ENCODE data around the gene ASF1A. TPM values are rescaled to one million over a fixed set of nuclear protein-coding genes. Genes with fewer than 3 reads are reported as not detected.

ASF1A gene
- polyA plus RNA-seq, 1 of the 3 experiments (the other 2 are of a cell fraction): 5.4 TPM

DNA sequence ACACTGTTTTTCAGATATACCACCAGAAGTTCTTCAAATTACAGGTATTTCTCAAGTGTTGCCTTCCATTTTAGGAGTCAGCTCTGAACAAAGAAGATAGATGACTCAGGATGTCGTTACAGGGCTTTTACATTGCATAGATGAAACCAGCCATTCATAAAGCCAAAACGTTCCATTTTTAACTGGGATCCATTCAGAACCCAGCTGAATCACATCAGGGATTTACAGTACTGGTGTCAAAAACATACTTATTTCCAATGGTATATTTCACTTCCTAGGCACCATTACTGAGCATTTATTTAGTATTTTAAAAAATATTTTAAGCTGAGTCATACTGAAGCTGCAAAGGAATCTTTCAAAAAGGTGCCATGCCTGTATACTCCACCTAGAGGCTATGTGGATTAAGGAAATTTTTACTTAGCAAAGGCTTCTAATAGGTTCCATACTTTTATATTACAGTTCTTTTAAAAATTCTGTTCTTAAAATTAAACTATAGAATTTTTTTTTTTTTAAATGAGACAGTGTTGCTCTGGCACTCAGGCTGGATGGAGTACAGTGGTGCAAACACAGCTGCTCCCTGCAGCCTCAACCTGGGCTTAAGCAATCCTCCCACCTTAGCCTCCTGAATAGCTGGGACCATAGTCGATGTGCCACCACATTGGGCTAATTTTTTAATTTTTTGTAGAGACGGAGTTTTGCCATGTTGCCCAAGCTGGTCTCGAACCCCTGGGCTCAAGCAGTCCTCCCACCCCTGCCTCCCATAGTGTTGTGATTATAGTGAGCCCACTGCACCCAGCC lies 2.6 kb downstream of the ASF1A start:
- Histone ChIP-seq H3K4me3 (ENCODE audit: low read depth in 2 of 2, low read length in 1 of 2) (peak overlapping the region; percentile 12 to 96; a peak in 2 of 4 replicates), H3F3A (replicated peaks; ENCODE audit: insufficient read depth) (peaks cover 18% of the 10 kb centered on the region), H3K9me3 (no peaks in the 10 kb centered on the region), H3K9ac (peak overlapping the region; percentile 87; the same call in 1 of the 2 replicates), H3K36me3 (replicated peaks in 1 of 2; ENCODE audit: control insufficient read depth in 1 of 2, insufficient read depth in 2 of 2, low read length in 1 of 2) (peaks cover 17 to 21% of the 10 kb centered on the region in 2 experiments), H3K79me2 (ENCODE audit: insufficient read depth) (peaks cover 70% of the 10 kb centered on the region), H3K4me1 (ENCODE audit: control insufficient read depth in 1 of 2, insufficient read depth in 2 of 2, low read depth in 1 of 2, low read length in 1 of 2) (peaks cover 7 to 17% of the 10 kb centered on the region in 2 experiments; a peak in 3 of 4 replicates), H3K27ac (ENCODE audit: low read depth in 2 of 2, low read length in 1 of 2) (peak overlapping the region; percentile 62 to 74; a peak in 3 of 4 replicates), H3K27me3 (ENCODE audit: insufficient read depth) (no peaks in the 10 kb centered on the region), H4K20me1 (ENCODE audit: insufficient read depth) (no peaks in the 10 kb centered on the region), H3K9me2 (no peaks in the 10 kb centered on the region), H3K4me2 (peak overlapping the region; percentile 88; the same call in 1 of the 2 replicates), H2AFZ (ENCODE audit: low read depth) (peak overlapping the region; percentile 39; the same call in 1 of the 2 replicates)
- 47% methylated on average over 5 of the region's 5 CpGs for WGBS (ENCODE audit: low lambda C conversion rate)
- TF ChIP-seq YY1 (IDR thresholded peaks at IDR 0.05; ENCODE audit: low read depth) (peak; percentile 67; the same call in 1 of the 2 replicates), TCF12 (IDR thresholded peaks at IDR 0.05) (peak; percentile 17; the same call in 1 of the 2 replicates), JUND (IDR thresholded peaks at IDR 0.05) (peak; percentile 43), RFX5 (IDR thresholded peaks at IDR 0.05; ENCODE audit: low read length) (no peak), RAD21 (IDR thresholded peaks at IDR 0.05; ENCODE audit: low read length) (peak; percentile 15; the same call in 1 of the 2 replicates)
- TF ChIP-seq, protein P1, sequence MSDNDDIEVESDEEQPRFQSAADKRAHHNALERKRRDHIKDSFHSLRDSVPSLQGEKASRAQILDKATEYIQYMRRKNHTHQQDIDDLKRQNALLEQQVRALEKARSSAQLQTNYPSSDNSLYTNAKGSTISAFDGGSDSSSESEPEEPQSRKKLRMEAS (IDR thresholded peaks at IDR 0.05; ENCODE audit: low read depth): 0 out of 2 replicates have a peak, but pooled peaks have one; percentile 38
- TF ChIP-seq, protein P2, sequence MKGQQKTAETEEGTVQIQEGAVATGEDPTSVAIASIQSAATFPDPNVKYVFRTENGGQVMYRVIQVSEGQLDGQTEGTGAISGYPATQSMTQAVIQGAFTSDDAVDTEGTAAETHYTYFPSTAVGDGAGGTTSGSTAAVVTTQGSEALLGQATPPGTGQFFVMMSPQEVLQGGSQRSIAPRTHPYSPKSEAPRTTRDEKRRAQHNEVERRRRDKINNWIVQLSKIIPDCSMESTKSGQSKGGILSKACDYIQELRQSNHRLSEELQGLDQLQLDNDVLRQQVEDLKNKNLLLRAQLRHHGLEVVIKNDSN (IDR thresholded peaks at IDR 0.05; ENCODE audit: borderline replicate concordance, low read depth): no peak
- TF ChIP-seq, protein P3, sequence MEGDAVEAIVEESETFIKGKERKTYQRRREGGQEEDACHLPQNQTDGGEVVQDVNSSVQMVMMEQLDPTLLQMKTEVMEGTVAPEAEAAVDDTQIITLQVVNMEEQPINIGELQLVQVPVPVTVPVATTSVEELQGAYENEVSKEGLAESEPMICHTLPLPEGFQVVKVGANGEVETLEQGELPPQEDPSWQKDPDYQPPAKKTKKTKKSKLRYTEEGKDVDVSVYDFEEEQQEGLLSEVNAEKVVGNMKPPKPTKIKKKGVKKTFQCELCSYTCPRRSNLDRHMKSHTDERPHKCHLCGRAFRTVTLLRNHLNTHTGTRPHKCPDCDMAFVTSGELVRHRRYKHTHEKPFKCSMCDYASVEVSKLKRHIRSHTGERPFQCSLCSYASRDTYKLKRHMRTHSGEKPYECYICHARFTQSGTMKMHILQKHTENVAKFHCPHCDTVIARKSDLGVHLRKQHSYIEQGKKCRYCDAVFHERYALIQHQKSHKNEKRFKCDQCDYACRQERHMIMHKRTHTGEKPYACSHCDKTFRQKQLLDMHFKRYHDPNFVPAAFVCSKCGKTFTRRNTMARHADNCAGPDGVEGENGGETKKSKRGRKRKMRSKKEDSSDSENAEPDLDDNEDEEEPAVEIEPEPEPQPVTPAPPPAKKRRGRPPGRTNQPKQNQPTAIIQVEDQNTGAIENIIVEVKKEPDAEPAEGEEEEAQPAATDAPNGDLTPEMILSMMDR (IDR thresholded peaks at IDR 0.05): peak; percentile 65
- CTCF ChIA-PET: interaction anchor here (0.7 to 1.9 kb wide), 15 partner anchors 11 to 346 kb away, joined by 3 to 9 read pairs (median 4); no protein-coding TSS in a partner anchor
- DNase-seq: peak; percentile 31
- POLR2A ChIA-PET: no interaction called here

DNA sequence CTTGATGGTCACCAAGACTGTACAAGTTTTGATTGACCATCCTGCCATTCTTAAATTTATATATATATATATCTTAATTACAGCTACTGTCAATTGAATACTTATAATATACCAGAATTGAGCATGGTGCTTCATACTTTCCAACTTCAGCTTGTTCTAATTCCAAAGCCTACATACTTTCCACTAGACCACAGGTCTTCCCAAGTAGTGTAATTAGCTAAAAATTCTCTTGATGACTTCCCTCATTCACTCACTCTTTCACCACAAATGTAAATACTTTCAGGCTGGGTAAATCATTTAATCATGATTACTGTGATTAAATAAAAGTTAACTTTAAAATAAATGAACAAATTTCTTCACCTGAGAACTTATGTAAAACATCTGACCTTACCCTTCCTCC lies 3.4 kb downstream of the ASF1A start:
- Histone ChIP-seq H3K4me3 (ENCODE audit: low read depth in 2 of 2, low read length in 1 of 2) (no peak overlapping the region), H3K27ac (ENCODE audit: low read depth in 2 of 2, low read length in 1 of 2) (no peak overlapping the region), H3K4me1 (ENCODE audit: control insufficient read depth in 1 of 2, insufficient read depth in 2 of 2, low read depth in 1 of 2, low read length in 1 of 2) (peaks cover 4 to 17% of the 10 kb centered on the region in 2 experiments; a peak in 3 of 4 replicates), H3K79me2 (ENCODE audit: insufficient read depth) (peaks cover 72% of the 10 kb centered on the region), H2AFZ (ENCODE audit: low read depth) (no peak overlapping the region), H3F3A (replicated peaks; ENCODE audit: insufficient read depth) (peaks cover 18% of the 10 kb centered on the region), H3K9ac (no peak overlapping the region), H3K36me3 (replicated peaks in 1 of 2; ENCODE audit: control insufficient read depth in 1 of 2, insufficient read depth in 2 of 2, low read length in 1 of 2) (peaks cover 20 to 27% of the 10 kb centered on the region in 2 experiments), H4K20me1 (ENCODE audit: insufficient read depth) (no peaks in the 10 kb centered on the region), H3K9me2 (no peaks in the 10 kb centered on the region), H3K9me3 (no peaks in the 10 kb centered on the region), H3K27me3 (ENCODE audit: insufficient read depth) (no peaks in the 10 kb centered on the region), H3K4me2 (no peak overlapping the region)
- ChIA-PET POLR2A (no interaction called here), CTCF (interaction anchor here (0.8 to 1.9 kb wide), 10 partner anchors 9 to 345 kb away, joined by 3 to 9 read pairs (median 4); partner anchors contain the start of gene FAM184A)
- DNase-seq: no peak
- TF ChIP-seq, protein P4, sequence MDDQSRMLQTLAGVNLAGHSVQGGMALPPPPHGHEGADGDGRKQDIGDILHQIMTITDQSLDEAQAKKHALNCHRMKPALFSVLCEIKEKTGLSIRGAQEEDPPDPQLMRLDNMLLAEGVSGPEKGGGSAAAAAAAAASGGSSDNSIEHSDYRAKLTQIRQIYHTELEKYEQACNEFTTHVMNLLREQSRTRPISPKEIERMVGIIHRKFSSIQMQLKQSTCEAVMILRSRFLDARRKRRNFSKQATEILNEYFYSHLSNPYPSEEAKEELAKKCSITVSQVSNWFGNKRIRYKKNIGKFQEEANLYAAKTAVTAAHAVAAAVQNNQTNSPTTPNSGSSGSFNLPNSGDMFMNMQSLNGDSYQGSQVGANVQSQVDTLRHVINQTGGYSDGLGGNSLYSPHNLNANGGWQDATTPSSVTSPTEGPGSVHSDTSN (IDR thresholded peaks at IDR 0.05): no peak
- TF ChIP-seq TAF1 (IDR thresholded peaks at IDR 0.05; ENCODE audit: borderline replicate concordance, low read depth, low read length): no peak
